Measurements from ENCODE around the gene SLC12A7. TPM values are rescaled to one million over a fixed set of nuclear protein-coding genes. Genes with fewer than 3 reads are reported as not detected.

Gene SLC12A7
- total RNA-seq, 1 experiment from 2014 or later: 30.8 TPM

DNA sequence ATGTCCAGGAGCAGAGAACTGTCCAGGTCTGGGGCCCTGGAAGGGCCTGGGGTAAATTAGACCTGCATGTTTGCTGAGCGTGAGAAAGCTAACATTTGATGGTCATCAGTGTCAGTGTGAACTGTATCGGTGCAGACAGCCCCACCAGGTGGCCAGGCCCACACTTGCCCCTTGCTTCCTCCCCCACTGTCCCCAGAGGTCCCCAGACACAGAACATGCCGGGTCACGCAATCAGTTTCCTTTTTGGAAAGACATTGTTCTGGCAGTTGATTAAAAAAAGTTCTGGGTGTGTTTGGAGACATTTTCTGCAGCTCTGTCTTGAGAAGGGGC, 101.7 kb downstream of the SLC12A7 start:
- Histone ChIP-seq H3K4me1 (ENCODE audit: insufficient read depth, low read length) (no peaks in the 10 kb centered on the region), H4K91ac (ENCODE audit: insufficient read length, low read depth, low read length) (no peak overlapping the region), H4K5ac (ENCODE audit: insufficient read length, low read depth, low read length) (no peak overlapping the region), H3K27me3 (ENCODE audit: insufficient read depth, low read length) (peaks cover 15% of the 10 kb centered on the region; the same call in 1 of the 2 replicates), H3K4ac (ENCODE audit: low read depth, low read length) (no peak overlapping the region), H2BK15ac (ENCODE audit: low read depth, low read length) (no peak overlapping the region), H3K14ac (ENCODE audit: insufficient read depth, low read length) (no peak overlapping the region), H3K9me3 (ENCODE audit: control insufficient read depth, low read depth, low read length) (no peaks in the 10 kb centered on the region), H3K23me2 (ENCODE audit: insufficient read length, low read depth, low read length, poor library complexity, severe bottlenecking) (peaks cover 3% of the 10 kb centered on the region), H3K56ac (ENCODE audit: insufficient read length, low read depth, low read length) (no peak overlapping the region), H3K79me1 (ENCODE audit: insufficient read depth, low read depth, low read length, poor library complexity, severe bottlenecking) (no peaks in the 10 kb centered on the region), H2AK5ac (ENCODE audit: insufficient read length, low read length) (no peak overlapping the region), H2BK20ac (ENCODE audit: low read depth, low read length, poor library complexity, severe bottlenecking) (no peak overlapping the region), H4K8ac (replicated peaks; ENCODE audit: insufficient read length, low read depth, low read length) (no peak overlapping the region), H3K18ac (ENCODE audit: insufficient read length, low read depth, low read length) (no peak overlapping the region), H2AFZ (ENCODE audit: low read length) (no peak overlapping the region), H3K79me2 (ENCODE audit: insufficient read depth, low read length) (no peaks in the 10 kb centered on the region), H3K4me2 (ENCODE audit: insufficient read depth, insufficient read length, low read length) (peak overlapping the region; percentile 19), H2BK5ac (ENCODE audit: insufficient read length, low read length) (no peak overlapping the region), H2BK120ac (ENCODE audit: low read depth, low read length, poor library complexity, severe bottlenecking) (no peak overlapping the region), H3K27ac (ENCODE audit: insufficient read length, low read depth, low read length) (no peak overlapping the region), H4K20me1 (ENCODE audit: control insufficient read depth, insufficient read depth, insufficient read length) (no peaks in the 10 kb centered on the region), H3K9ac (ENCODE audit: extremely low read depth, insufficient read length, low read length) (no peak overlapping the region), H2BK12ac (ENCODE audit: insufficient read length, low read depth, low read length) (no peak overlapping the region), H3T11ph (ENCODE audit: low read length) (no peak overlapping the region), H3K23ac (ENCODE audit: insufficient read length, low read depth, low read length) (no peak overlapping the region)
- no peak for DNase-seq
- H3K4me3 Mint-ChIP-seq: peak overlapping the region; percentile 54 to 79
- H3K27ac Mint-ChIP-seq: no peak overlapping the region
- peaks cover 54% of the 10 kb centered on the region for H3K27me3 Mint-ChIP-seq (ENCODE audit: low read depth)
- H3K36me3 Mint-ChIP-seq (ENCODE audit: insufficient read depth in 1 of 3, low read depth in 3 of 3): no peaks in the 10 kb centered on the region; a peak in 1 of 7 replicates
- no CpG with 5 or more reads among the region's 4 CpGs for WGBS (ENCODE audit: extremely low coverage, insufficient read length, low lambda C conversion rate)
- TF ChIP-seq, protein P1, sequence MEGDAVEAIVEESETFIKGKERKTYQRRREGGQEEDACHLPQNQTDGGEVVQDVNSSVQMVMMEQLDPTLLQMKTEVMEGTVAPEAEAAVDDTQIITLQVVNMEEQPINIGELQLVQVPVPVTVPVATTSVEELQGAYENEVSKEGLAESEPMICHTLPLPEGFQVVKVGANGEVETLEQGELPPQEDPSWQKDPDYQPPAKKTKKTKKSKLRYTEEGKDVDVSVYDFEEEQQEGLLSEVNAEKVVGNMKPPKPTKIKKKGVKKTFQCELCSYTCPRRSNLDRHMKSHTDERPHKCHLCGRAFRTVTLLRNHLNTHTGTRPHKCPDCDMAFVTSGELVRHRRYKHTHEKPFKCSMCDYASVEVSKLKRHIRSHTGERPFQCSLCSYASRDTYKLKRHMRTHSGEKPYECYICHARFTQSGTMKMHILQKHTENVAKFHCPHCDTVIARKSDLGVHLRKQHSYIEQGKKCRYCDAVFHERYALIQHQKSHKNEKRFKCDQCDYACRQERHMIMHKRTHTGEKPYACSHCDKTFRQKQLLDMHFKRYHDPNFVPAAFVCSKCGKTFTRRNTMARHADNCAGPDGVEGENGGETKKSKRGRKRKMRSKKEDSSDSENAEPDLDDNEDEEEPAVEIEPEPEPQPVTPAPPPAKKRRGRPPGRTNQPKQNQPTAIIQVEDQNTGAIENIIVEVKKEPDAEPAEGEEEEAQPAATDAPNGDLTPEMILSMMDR (conservative IDR thresholded peaks at IDR 0.05): no peak; the same call in 2 of the 3 replicates
- H3K9me3 Mint-ChIP-seq: no peaks in the 10 kb centered on the region
- peaks cover 31 to 34% of the 10 kb centered on the region in 2 experiments for H3K4me1 Mint-ChIP-seq

Data from H9 (cell line).